Glutamatergic neuron (in vitro differentiated cells): Measurements from ENCODE around the gene SKP2. TPM values are rescaled to one million over a fixed set of nuclear protein-coding genes. Genes with fewer than 3 reads are reported as not detected.

Experiments used
- DNase-seq: peaks from one replicate; pipeline ENCODE4 v3.0.0; 2022
- H3K27ac Mint-ChIP-seq: one replicate; pipeline ENCODE4 v1.8.0; 2020; ENCODE audit warnings: mild to moderate bottlenecking, mixed read lengths, inconsistent platforms; ENCODE audit not compliant: unreplicated experiment
- H3K27me3 Mint-ChIP-seq: one replicate; pipeline ENCODE4 v1.8.0; 2020; ENCODE audit warnings: mild to moderate bottlenecking, moderate library complexity, mixed read lengths, inconsistent platforms; ENCODE audit not compliant: unreplicated experiment
- H3K36me3 Mint-ChIP-seq: one replicate; pipeline ENCODE4 v1.8.0; 2020; ENCODE audit warnings: mild to moderate bottlenecking, mixed read lengths, inconsistent platforms; ENCODE audit not compliant: unreplicated experiment
- H3K4me1 Mint-ChIP-seq: one replicate; pipeline ENCODE4 v1.8.0; 2020; ENCODE audit warnings: mild to moderate bottlenecking, low read depth, mixed read lengths, inconsistent platforms; ENCODE audit not compliant: unreplicated experiment
- H3K4me3 Mint-ChIP-seq: one replicate; pipeline ENCODE4 v1.8.0; 2020; ENCODE audit warnings: mild to moderate bottlenecking, mixed read lengths, inconsistent platforms; ENCODE audit not compliant: unreplicated experiment
- H3K9me3 Mint-ChIP-seq: one replicate; pipeline ENCODE4 v1.8.0; 2020; ENCODE audit warnings: mild to moderate bottlenecking, moderate library complexity, mixed read lengths, inconsistent platforms; ENCODE audit not compliant: unreplicated experiment
- CTCF ChIP-seq: fragments of 200-600 bp; sonication (generic); IDR thresholded peaks from one replicate; pipeline ENCODE4 v1.5.0; 2021; ENCODE audit not compliant: partially characterized antibody, unreplicated experiment
- total RNA-seq: library from RNA; stranded (reverse); fragmentation: NEBNext Ultra II Directional; extraction: Animal tissue kit (Norgen Biotek cat#: 25700); gene quantifications from one replicate; pipeline ENCODE4 v1.2.1, GENCODE V29; 2021; ENCODE audit not compliant: unreplicated experiment

SKP2 gene
- total RNA-seq, 1 donor from 2014 or later: 47.8 TPM

DNA sequence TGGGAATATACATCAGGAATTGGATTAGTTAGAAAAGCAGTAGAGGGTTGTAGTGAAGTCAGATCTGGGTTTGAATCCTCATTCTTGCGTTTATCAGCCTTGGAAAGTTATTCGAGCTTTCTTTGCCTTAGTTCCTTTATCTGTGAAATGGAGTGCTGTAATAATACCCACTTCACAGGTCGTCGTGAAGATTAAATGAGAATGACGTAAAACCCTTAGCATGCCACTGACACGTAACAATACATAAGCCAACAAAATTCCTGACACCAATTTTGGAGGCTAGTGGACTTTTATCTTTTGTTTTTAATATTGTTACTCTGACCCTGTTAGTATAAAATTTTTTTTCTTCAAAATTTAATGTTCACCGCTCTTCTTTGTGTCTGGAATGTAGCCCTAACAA is 3.4 kb downstream of the SKP2 start:
- peaks cover 53% of the 10 kb centered on the region for H3K4me1 Mint-ChIP-seq
- no peak for DNase-seq
- no peak for TF ChIP-seq CTCF
- H3K27ac Mint-ChIP-seq: peak overlapping the region; percentile 88
- H3K9me3 Mint-ChIP-seq: peaks cover 6% of the 10 kb centered on the region
- peak overlapping the region; percentile 98 for H3K4me3 Mint-ChIP-seq
- H3K27me3 Mint-ChIP-seq: peaks cover 8% of the 10 kb centered on the region
- H3K36me3 Mint-ChIP-seq: no peaks in the 10 kb centered on the region

DNA sequence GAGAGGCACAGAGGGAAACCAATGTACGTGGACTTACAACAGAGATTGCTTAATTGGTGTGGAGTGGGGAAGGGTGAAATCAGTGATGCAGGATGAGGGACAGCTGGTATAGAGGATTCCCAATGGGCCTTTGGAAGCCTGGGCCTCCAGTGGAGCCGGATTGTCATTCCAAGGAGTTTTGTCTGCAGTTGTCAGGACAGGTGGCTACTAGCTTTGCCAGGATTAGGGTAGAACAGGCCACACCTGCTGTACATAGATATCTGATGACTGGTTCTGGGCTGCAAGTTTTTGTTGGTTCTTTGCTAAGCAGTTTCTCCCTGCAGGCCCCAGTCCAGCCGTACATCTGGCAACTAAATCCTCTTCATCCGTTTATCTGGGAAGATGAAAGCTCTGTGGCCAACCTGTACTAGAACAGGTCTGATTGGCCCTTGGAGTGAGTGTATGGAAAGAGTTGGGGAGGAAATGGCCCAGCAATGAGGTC is 4.2 kb downstream of the SKP2 start:
- peaks cover 6% of the 10 kb centered on the region for H3K27me3 Mint-ChIP-seq
- H3K4me3 Mint-ChIP-seq: peak overlapping the region; percentile 82
- peaks cover 3% of the 10 kb centered on the region for H3K9me3 Mint-ChIP-seq
- TF ChIP-seq CTCF: no peak
- peak; percentile 30 for DNase-seq
- no peaks in the 10 kb centered on the region for H3K36me3 Mint-ChIP-seq
- peaks cover 49% of the 10 kb centered on the region for H3K4me1 Mint-ChIP-seq
- H3K27ac Mint-ChIP-seq: peak overlapping the region; percentile 88

GRCh38 chr5:36156619-36157018 is 4.7 kb downstream of the SKP2 start:
- Mint-ChIP-seq H3K27me3 (peaks cover 6% of the 10 kb centered on the region), H3K4me3 (peak overlapping the region; percentile 82), H3K9me3 (peaks cover 3% of the 10 kb centered on the region), H3K4me1 (peaks cover 52% of the 10 kb centered on the region), H3K36me3 (no peaks in the 10 kb centered on the region), H3K27ac (peak overlapping the region; percentile 88)
- no peak for DNase-seq
- no peak for TF ChIP-seq CTCF

GRCh38 chr5:36158144-36158543 is 6.2 kb downstream of the SKP2 start:
- Mint-ChIP-seq H3K27ac (peak overlapping the region; percentile 88), H3K27me3 (peaks cover 2% of the 10 kb centered on the region), H3K9me3 (no peaks in the 10 kb centered on the region), H3K4me3 (peak overlapping the region; percentile 60), H3K4me1 (peaks cover 52% of the 10 kb centered on the region), H3K36me3 (peaks cover 7% of the 10 kb centered on the region)
- TF ChIP-seq CTCF: no peak
- DNase-seq: no peak

- no peak overlapping the region for H3K27ac Mint-ChIP-seq
- H3K4me3 Mint-ChIP-seq: no peak overlapping the region
- H3K9me3 Mint-ChIP-seq: no peaks in the 10 kb centered on the region
- H3K27me3 Mint-ChIP-seq: peaks cover 2% of the 10 kb centered on the region
- no peak for TF ChIP-seq CTCF
- DNase-seq: no peak
- H3K36me3 Mint-ChIP-seq: peaks cover 7% of the 10 kb centered on the region
- H3K4me1 Mint-ChIP-seq: peaks cover 43% of the 10 kb centered on the region
Observed at GRCh38 chr5:36160617-36161016, 8.7 kb downstream of the SKP2 start.
